HepG2 (cell line): Measurements from ENCODE around the gene FAM50A. TPM values are rescaled to one million over a fixed set of nuclear protein-coding genes. Genes with fewer than 3 reads are reported as not detected.

Source experiments
- ARNTL ChIP-seq: sonication (generic); formaldehyde crosslinking; IDR thresholded peaks from 2 replicates; pipeline ENCODE4 v1.4.0; 2020; ENCODE audit warnings: mild to moderate bottlenecking, missing genetic modification reagents
- BHLHE40 ChIP-seq: IDR thresholded peaks from 2 replicates; pipeline ENCODE4 v1.6.1; 2011; ENCODE audit warnings: low read length, improper control_type of control experiment
- HNF4A ChIP-seq: sonication (generic); formaldehyde crosslinking; IDR thresholded peaks from 2 replicates; pipeline ENCODE4 v1.4.0; 2020; ENCODE audit warnings: missing genetic modification reagents
- HNRNPUL1 ChIP-seq: fragments of 200-400 bp; formaldehyde crosslinking; IDR thresholded peaks from 2 replicates; pipeline ENCODE4 v1.6.1; 2017; ENCODE audit warnings: low read depth, mild to moderate bottlenecking, low read length, moderate library complexity
- MXD4 ChIP-seq: IDR thresholded peaks from 2 replicates; pipeline ENCODE4 v1.6.1; 2016; ENCODE audit warnings: mild to moderate bottlenecking, missing biosample characterization, missing genetic modification reagents
- MXI1 ChIP-seq: IDR thresholded peaks from 3 replicates; pipeline ENCODE4 v1.6.1; 2012; ENCODE audit warnings: low read depth, low read length, inconsistent platforms, borderline replicate concordance
- NONO ChIP-seq, 2 experiments: fragments of 450-650 bp in 1 of 2; sonication (generic) in 1 of 2; formaldehyde crosslinking in 1 of 2; IDR thresholded peaks in 1 of 2; conservative IDR thresholded peaks in 1 of 2; 2 replicates each; pipeline versions ENCODE4 v1.6.1 to v1.8.0; 2017 to 2022; ENCODE audit warnings: mild to moderate bottlenecking in 1 of 2, missing genetic modification reagents in 1 of 2, moderate library complexity in 1 of 2
- PAF1 ChIP-seq: IDR thresholded peaks from 2 replicates; pipeline ENCODE4 v1.6.1; 2016; ENCODE audit warnings: missing genetic modification reagents, missing compliant biosample characterization
- SMARCE1 ChIP-seq: fragments of 450-650 bp; IDR thresholded peaks from 2 replicates; pipeline ENCODE4 v1.6.1; 2017; ENCODE audit warnings: borderline replicate concordance
- SPEN ChIP-seq: sonication (generic); formaldehyde crosslinking; IDR thresholded peaks from 2 replicates; pipeline ENCODE4 v1.5.1; 2020; ENCODE audit warnings: low read depth, mild to moderate bottlenecking, missing genetic modification reagents
- SRSF1 ChIP-seq: fragments of 200-400 bp; formaldehyde crosslinking; optimal IDR thresholded peaks from 2 replicates; pipeline ENCODE3; 2017; ENCODE audit warnings: mild to moderate bottlenecking, low read depth, low read length, moderate library complexity
- ZC3H4 ChIP-seq: sonication (generic); formaldehyde crosslinking; IDR thresholded peaks from 2 replicates; pipeline ENCODE4 v1.4.0; 2020; ENCODE audit warnings: missing genetic modification reagents, borderline replicate concordance
- ZKSCAN1 ChIP-seq: fragments of 150-350 bp; IDR thresholded peaks from 2 replicates; pipeline ENCODE4 v1.6.1; 2014; ENCODE audit warnings: low read length
- ZNF839 ChIP-seq: sonication (generic); formaldehyde crosslinking; IDR thresholded peaks from 2 replicates; pipeline ENCODE4 v1.4.0; 2020; ENCODE audit warnings: missing genetic modification reagents, mild to moderate bottlenecking, borderline replicate concordance
- polyA plus RNA-seq, 8 experiments: library from polyadenylated mRNA; depleted of rRNA in 3 of 8; stranded (reverse) in 7 of 8; unstranded in 1 of 8; fragments of >200 nt; fragmentation: Illumina TruSeq in 4 of 8; extraction: Trizol in 4 of 8; gene quantifications; 2 replicates each; pipeline versions ENCODE4 v1.2.1 to v1.2.3, GENCODE V29; 2011 to 2016; ENCODE audit warnings: low read depth in 4 of 8, missing spikeins in 1 of 8, mixed read lengths in 1 of 8; ENCODE audit not compliant: insufficient read depth in 1 of 8
- total RNA-seq, 5 experiments: library from RNA; depleted of rRNA; stranded (reverse); fragments of >200 nt; fragmentation: Illumina TruSeq; extraction: Trizol; gene quantifications; 2 replicates each; pipeline ENCODE4 v1.2.3, GENCODE V29; 2016; ENCODE audit warnings: low read depth in 1 of 5
- TF ChIP-seq, protein P1 (sequence below): sonication (generic); formaldehyde crosslinking; IDR thresholded peaks from 2 replicates; pipeline ENCODE4 v1.4.0; 2020; ENCODE audit warnings: mild to moderate bottlenecking, missing genetic modification reagents
- TF ChIP-seq, protein P2 (sequence below): sonication (generic); formaldehyde crosslinking; IDR thresholded peaks from 2 replicates; pipeline ENCODE4 v1.4.0; 2020; ENCODE audit warnings: missing genetic modification reagents
- TF ChIP-seq, protein P3 (sequence below): sonication (generic); formaldehyde crosslinking; conservative IDR thresholded peaks from 2 replicates; pipeline ENCODE4 v1.8.0; 2022; ENCODE audit warnings: missing genetic modification reagents

The FAM50A gene
- total and polyA plus RNA-seq, 2 of the 13 experiments (the other 11 are each of a cell fraction or from before 2014, with no cell fraction given): 30.7 to 40.7 TPM

DNA sequence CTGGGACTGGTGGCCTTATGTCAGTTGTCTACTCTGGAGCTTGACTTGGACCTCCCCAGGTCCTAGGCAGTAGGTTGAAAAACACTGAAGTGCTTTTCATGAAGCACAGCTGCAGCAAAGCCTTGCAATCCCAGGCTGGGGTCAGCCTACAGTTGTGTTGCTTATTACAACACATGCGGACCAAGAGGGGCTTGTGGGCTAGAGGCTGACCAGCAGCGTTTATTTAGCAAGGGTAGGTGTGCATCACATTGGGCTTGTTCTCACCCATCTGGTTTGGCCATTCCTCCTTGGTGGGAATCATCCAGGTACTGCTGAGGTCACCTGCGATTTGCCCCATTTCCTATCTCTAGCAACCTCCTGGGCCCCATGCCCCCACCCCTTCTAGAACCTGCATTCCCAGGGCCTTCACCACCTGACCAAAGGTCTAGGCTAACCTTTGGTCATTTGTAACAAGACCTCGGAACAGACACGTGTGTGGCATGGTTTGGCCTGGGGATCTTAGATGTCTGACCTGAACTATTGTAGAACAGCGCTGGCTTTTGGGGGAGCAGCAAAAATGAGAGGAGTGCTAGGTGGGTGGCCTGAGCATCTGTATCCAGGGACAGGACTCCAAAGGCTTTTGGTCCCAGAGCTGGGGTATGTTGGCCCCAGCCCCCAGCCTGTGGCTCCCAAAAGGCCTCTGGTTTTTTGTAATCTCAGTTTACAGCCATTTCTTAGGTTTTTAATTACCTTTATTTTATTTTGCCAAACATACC is 42.7 kb upstream of the FAM50A start (continued):
- TF ChIP-seq, protein P1, sequence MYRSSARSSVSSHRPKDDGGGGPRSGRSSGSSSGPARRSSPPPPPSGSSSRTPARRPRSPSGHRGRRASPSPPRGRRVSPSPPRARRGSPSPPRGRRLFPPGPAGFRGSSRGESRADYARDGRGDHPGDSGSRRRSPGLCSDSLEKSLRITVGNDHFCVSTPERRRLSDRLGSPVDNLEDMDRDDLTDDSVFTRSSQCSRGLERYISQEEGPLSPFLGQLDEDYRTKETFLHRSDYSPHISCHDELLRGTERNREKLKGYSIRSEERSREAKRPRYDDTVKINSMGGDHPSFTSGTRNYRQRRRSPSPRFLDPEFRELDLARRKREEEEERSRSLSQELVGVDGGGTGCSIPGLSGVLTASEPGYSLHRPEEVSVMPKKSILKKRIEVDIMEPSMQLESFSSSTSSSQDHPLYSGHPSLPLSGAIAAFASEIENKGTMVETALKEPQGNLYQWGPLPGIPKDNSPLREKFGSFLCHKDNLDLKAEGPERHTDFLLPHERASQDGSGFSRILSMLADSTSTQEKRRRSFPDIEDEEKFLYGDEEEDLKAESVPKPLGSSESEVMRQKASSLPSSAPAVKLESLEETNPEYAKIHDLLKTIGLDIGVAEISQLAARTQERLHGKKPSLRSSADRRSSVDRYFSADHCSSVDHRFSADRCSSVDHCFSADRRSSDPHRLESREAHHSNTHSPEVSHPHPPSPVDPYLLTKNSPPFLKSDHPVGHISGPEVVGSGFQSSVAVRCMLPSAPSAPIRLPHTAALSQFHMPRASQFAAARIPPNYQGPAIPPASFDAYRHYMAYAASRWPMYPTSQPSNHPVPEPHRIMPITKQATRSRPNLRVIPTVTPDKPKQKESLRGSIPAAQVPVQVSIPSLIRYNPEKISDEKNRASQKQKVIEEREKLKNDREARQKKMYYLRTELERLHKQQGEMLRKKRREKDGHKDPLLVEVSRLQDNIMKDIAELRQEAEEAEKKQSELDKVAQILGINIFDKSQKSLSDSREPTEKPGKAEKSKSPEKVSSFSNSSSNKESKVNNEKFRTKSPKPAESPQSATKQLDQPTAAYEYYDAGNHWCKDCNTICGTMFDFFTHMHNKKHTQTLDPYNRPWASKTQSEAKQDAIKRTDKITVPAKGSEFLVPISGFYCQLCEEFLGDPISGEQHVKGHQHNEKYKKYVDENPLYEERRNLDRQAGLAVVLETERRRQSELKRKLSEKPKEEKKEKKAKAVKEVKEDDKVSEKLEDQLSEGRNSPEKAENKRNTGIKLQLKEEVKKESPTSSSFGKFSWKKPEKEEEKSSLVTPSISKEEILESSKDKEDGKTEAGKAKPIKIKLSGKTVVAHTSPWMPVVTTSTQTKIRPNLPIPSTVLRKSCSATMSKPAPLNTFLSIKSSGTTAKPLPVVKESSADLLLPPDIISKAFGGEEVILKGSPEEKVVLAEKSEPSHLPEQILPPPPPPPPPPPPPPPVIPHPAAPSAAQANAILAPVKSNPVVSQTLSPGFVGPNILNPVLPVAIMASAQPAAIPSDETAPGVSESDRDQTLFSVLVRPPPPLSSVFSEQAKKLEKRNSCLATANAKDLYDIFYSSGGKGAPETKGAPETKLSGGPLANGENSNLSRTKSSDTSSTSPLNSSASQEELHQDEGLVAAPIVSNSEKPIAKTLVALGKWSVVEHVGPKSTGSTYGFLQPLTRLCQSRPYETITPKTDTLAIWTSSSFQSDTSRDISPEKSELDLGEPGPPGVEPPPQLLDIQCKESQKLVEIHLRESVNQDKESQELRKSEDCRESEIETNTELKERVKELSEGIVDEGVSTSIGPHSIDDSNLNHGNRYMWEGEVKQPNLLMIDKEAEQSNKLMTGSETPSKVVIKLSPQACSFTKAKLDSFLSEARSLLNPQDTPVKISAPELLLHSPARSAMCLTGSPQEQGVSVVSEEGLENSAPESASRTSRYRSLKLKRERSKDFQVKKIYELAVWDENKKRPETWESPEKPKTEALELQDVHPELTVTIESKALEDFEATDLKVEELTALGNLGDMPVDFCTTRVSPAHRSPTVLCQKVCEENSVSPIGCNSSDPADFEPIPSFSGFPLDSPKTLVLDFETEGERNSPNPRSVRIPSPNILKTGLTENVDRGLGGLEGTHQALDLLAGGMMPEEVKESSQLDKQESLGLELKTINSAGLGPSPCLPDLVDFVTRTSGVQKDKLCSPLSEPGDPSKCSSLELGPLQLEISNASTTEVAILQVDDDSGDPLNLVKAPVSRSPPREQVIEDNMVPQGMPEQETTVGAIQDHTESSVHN (CRISPR knock-in tag): peak; percentile 67; the same call in 1 of the 2 replicates
- TF ChIP-seq MXI1 (peak; percentile 29; the same call in 1 of the 3 replicates), MXD4 (CRISPR knock-in tag) (no peak; the same call in 1 of the 2 replicates), ZKSCAN1 (no peak), PAF1 (peak; percentile 99), NONO (IDR thresholded peaks at IDR 0.05) (no peak), NONO (CRISPR knock-in tag; conservative IDR thresholded peaks at IDR 0.05) (0 out of 2 replicates have a peak, but pooled peaks have one; percentile 16), HNF4A (CRISPR knock-in tag) (peak; percentile 64), SRSF1 (no peak), SMARCE1 (no peak), ZC3H4 (CRISPR knock-in tag) (peak; percentile 94), BHLHE40 (peak; percentile 65), ARNTL (CRISPR knock-in tag) (peak; percentile 69), SPEN (peak; percentile 66; the same call in 1 of the 2 replicates), ZNF839 (CRISPR knock-in tag) (no peak), HNRNPUL1 (no peak)
- TF ChIP-seq, protein P2, sequence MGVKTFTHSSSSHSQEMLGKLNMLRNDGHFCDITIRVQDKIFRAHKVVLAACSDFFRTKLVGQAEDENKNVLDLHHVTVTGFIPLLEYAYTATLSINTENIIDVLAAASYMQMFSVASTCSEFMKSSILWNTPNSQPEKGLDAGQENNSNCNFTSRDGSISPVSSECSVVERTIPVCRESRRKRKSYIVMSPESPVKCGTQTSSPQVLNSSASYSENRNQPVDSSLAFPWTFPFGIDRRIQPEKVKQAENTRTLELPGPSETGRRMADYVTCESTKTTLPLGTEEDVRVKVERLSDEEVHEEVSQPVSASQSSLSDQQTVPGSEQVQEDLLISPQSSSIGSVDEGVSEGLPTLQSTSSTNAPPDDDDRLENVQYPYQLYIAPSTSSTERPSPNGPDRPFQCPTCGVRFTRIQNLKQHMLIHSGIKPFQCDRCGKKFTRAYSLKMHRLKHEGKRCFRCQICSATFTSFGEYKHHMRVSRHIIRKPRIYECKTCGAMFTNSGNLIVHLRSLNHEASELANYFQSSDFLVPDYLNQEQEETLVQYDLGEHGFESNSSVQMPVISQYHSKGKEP (CRISPR knock-in tag): no peak
- TF ChIP-seq, protein P3, sequence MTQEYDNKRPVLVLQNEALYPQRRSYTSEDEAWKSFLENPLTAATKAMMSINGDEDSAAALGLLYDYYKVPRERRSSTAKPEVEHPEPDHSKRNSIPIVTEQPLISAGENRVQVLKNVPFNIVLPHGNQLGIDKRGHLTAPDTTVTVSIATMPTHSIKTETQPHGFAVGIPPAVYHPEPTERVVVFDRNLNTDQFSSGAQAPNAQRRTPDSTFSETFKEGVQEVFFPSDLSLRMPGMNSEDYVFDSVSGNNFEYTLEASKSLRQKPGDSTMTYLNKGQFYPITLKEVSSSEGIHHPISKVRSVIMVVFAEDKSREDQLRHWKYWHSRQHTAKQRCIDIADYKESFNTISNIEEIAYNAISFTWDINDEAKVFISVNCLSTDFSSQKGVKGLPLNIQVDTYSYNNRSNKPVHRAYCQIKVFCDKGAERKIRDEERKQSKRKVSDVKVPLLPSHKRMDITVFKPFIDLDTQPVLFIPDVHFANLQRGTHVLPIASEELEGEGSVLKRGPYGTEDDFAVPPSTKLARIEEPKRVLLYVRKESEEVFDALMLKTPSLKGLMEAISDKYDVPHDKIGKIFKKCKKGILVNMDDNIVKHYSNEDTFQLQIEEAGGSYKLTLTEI (CRISPR knock-in tag): no peak
